Hematopoietic multipotent progenitor cell treated with erythropoietin and hydrocortisone succinate and interleukin-3 and kit ligand, for 17 days (in vitro differentiated cells): Measurements from ENCODE around the gene KCNQ2.

Experiments
- DNase-seq: peaks from one replicate; pipeline ENCODE4 v3.0.0-alpha.2; 2015; ENCODE audit warnings: low spot score

Gene KCNQ2

GRCh38 chr20:63434599-63435378 lies 37.7 kb downstream of the KCNQ2 start:
- DNase-seq, result peak; percentile 27

- DNase-seq, result no peak
Measured at GRCh38 chr20:63433756-63434531, 38.5 kb downstream of the KCNQ2 start.

- no peak for DNase-seq
Measured at GRCh38 chr20:63433351-63433750, 39.1 kb downstream of the KCNQ2 start.

- DNase-seq, result peak; percentile 24
Measured at GRCh38 chr20:63432577-63433325, 39.7 kb downstream of the KCNQ2 start.

GRCh38 chr20:63431944-63432343 lies 40.5 kb downstream of the KCNQ2 start:
- peak; percentile 43 for DNase-seq

- no peak for DNase-seq
Measured at GRCh38 chr20:63430891-63431290, 41.6 kb downstream of the KCNQ2 start.

GRCh38 chr20:63429992-63430391 lies 42.5 kb downstream of the KCNQ2 start:
- no peak for DNase-seq

GRCh38 chr20:63428906-63429575 lies 43.4 kb downstream of the KCNQ2 start:
- no peak for DNase-seq

- no peak for DNase-seq
Measured at GRCh38 chr20:63427724-63428330, 44.6 kb downstream of the KCNQ2 start.

GRCh38 chr20:63427206-63427605 lies 45.2 kb downstream of the KCNQ2 start:
- no peak for DNase-seq

- DNase-seq, result no peak
Measured at GRCh38 chr20:63425846-63426485, 46.5 kb downstream of the KCNQ2 start.

GRCh38 chr20:63424613-63425012 lies 47.8 kb downstream of the KCNQ2 start:
- DNase-seq, result no peak

GRCh38 chr20:63423751-63424150 lies 48.7 kb downstream of the KCNQ2 start:
- no peak for DNase-seq

GRCh38 chr20:63422653-63423052 lies 49.8 kb downstream of the KCNQ2 start:
- no peak for DNase-seq

- no peak for DNase-seq
Measured at GRCh38 chr20:63421913-63422312, 50.5 kb downstream of the KCNQ2 start.

- no peak for DNase-seq
Measured at GRCh38 chr20:63421094-63421692, 51.3 kb downstream of the KCNQ2 start.

GRCh38 chr20:63420359-63421093 lies 51.9 kb downstream of the KCNQ2 start:
- DNase-seq, result no peak

- no peak for DNase-seq
Measured at GRCh38 chr20:63419299-63419698, 53.2 kb downstream of the KCNQ2 start.

GRCh38 chr20:63418617-63419016 lies 53.8 kb downstream of the KCNQ2 start:
- no peak for DNase-seq

- no peak for DNase-seq
Measured at GRCh38 chr20:63417738-63418120, 54.7 kb downstream of the KCNQ2 start.
